GM21825 (cell line): ENCODE data around the gene ARL5C.

Experiments used
- ATAC-seq: cut with Tn5 transposase; IDR thresholded peaks from one replicate; pipeline ENCODE4 v1.9.1; 2021; ENCODE audit warnings: mild to moderate bottlenecking, moderate library complexity; ENCODE audit not compliant: unreplicated experiment

ARL5C gene

GRCh38 chr17:39110435-39111136, 55.4 kb downstream of the ARL5C start:
- no peak for ATAC-seq

GRCh38 chr17:39108461-39109375, 57.2 kb downstream of the ARL5C start:
- ATAC-seq, result no peak

GRCh38 chr17:39107973-39108372, 58.0 kb downstream of the ARL5C start:
- ATAC-seq, result no peak

- no peak for ATAC-seq
These were observed 58.8 kb downstream of the ARL5C start for GRCh38 chr17:39107155-39107554.
